Measurements from ENCODE around the gene RUNX2.

DNA sequence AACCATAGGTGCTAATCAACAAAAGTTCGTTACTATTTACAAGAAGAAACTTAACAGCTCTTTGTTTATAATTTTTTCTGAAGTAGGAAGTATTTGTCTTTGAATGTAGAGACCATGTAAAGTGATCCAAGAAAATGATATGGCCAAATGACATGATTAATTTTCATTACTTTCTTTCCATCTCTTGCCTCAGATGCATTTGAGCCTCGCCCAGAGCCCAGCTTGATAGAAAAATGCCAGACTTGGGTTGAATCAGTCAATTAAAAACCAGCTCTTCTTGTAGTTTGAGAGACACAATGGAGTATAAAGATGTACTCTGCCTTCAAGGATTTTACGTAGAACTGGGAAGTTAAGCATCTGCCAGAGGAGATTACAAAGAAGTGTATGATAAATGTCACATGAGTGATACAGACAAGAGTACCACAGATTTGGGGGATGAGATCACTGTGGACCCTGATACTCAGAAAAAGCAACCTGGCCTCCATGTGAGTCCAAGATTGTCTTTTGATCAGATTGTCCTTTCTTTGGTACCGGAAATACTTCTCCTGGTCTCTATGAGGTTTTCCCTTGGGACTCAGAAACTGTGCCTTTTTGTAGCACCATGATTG lies 142.1 kb downstream of the RUNX2 start:
- no peak for TF ChIP-seq POLR2A (IDR thresholded peaks at IDR 0.05)
- TF ChIP-seq, protein P1, sequence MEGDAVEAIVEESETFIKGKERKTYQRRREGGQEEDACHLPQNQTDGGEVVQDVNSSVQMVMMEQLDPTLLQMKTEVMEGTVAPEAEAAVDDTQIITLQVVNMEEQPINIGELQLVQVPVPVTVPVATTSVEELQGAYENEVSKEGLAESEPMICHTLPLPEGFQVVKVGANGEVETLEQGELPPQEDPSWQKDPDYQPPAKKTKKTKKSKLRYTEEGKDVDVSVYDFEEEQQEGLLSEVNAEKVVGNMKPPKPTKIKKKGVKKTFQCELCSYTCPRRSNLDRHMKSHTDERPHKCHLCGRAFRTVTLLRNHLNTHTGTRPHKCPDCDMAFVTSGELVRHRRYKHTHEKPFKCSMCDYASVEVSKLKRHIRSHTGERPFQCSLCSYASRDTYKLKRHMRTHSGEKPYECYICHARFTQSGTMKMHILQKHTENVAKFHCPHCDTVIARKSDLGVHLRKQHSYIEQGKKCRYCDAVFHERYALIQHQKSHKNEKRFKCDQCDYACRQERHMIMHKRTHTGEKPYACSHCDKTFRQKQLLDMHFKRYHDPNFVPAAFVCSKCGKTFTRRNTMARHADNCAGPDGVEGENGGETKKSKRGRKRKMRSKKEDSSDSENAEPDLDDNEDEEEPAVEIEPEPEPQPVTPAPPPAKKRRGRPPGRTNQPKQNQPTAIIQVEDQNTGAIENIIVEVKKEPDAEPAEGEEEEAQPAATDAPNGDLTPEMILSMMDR (IDR thresholded peaks at IDR 0.05): no peak
- no peak for TF ChIP-seq POLR2AphosphoS5 (IDR thresholded peaks at IDR 0.05)

Measured in breast epithelium (tissue), 3 donors.